HK-2 (cell line): ENCODE measurements around the gene ELMO3.
A peak's percentile ranks its signal among the peaks of the same experiment; 100 is the strongest.

Experiments used
- DNase-seq: peaks from one replicate; pipeline ENCODE4 v3.0.0-alpha.2; 2018; ENCODE audit not compliant: unreplicated experiment

Gene ELMO3

DNA sequence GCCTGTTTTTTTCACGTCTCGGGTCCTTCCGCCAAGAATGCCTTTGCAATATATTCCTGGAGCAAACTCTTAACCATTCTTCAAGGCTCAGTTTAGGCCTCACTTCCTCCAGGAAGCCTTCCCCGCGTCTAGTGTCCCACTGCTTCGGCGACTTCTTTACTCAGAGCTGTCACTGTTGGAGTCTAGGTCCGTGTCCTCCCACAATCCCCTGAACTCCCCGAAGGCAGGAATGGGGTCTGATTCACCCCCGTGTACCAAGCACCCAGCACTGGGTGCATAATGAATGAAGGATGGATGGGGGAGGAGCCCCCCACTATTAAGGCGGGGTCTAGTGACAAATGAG is 15.7 kb upstream of the ELMO3 start:
- no peak for DNase-seq

DNA sequence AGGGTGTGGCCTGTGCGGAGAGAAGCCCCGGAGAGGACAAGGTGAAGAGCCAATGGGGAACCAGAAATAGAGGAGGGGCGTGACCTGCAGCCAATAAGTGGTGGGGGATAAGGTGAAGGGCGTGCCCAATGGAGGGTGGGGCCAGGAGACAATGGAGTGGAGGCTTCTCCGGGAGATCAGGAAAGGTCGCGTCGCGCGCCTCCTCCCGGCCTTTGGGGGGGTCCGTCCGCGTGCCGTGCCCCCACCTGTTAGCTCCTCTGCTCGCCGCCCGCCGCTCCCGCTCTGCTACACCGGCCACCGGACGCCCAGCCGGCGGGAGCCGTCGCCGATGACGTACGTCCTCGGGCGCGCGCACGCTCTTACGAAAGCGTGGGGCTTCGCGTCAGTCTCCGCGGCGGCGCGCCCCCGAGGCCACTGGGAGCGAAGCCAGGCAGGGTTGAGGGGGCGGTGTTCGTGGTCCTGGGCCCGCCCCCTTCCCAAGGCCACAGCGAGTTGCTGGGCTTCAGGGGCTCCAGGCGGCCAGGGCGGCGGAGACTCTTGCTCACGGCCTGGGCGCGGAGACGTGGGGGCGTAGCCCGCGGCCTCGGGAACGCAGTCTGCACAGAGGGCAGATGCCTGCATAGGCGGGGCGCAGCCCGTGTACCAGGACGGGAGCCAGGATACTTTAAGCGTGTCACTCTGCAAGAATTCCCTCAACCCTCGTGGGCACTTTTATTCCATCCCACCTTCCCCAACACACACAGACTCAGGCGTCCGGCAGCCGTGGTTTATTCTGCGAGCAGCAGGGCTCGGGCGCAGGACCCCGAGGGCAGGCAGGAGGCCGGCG is 15.1 kb upstream of the ELMO3 start, which contains the start of gene MATCAP1:
TSS of gene MATCAP1 (minus strand) at position 337 of the 826 bp plus-strand sequence. CDS start 3,353 bp downstream, outside the sequence.
- DNase-seq: peak; percentile 94

DNA sequence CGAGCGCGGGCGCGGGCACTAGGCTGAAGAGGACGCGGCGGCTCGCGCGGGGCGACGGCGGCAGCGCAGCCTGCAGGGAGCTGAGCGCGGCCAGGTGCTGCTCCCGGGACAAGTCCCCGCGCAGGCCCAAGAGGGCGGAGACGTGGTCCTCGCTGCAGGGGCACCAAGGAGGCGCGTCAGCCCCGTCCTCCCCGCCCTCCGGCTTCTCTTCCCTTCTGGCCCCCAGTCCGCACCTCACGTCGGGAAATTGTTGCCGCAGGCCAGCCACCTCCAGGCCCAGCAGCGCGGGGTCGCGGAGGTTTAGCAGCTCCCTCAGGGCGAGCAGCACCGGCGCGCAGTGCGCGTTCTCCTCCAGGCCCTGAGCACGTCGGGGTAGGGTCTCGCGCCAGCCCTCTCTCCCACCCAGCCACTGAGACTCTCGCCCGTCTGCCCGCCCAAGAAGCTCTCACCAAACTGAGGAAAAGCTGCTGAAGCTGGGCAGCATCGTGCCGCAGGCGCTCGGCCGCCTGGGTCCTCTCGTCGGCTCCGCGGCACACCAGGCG is 14.4 kb upstream of the ELMO3 start:
- DNase-seq: no peak

DNA sequence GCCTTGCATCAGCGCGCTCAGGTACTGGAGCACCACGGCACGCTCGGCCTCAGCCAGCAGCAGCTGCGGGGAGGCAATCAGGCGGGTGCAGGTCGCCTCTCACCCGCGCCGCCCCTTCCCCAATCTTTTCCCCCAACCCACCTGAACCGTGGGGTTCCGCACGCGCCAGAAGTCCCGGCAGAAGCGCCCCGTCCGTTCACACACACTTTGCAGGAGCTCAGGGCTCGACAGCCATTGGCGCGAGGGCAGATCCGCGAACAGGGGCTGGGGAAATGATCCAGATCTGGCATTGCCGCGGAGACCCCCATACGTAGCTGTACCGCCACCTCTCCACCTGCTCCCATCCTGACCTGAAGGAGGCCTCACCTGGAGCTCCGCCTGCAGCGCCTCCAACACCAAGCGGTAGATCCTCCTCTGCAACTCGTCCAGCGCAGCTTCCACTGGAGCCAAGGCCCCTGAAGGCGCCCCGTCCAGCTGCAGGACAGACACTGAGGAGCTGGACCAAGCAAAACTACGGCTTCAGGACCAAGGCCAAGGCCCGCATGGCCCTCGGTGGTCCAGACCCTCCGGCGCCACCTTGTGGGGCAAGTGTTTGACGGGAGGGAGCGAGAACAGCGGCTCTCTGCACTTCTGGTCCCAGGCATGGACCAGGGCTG is 13.8 kb upstream of the ELMO3 start:
- peak; percentile 92 for DNase-seq

GRCh38 chr16:67185651-67186134 is 13.2 kb upstream of the ELMO3 start:
- no peak for DNase-seq

DNA sequence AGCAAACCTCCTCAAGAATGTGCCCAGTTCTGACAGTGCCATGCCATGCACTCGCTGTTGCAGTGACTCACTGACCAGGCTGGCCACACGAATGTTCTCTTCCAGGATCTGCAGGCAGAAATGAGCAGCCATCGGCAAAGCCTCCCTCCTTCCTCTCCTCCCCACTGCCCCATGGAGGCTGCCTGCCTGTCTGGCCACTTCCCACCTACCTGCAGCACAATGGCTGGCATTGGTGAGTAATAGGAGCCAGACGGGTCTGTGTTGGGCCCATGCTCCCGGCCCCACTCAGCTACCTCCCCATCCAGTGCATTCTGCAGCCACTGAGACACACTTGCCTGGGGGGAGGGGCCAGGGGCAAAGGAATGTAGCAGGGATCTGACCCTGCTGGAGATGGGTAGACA is 12.4 kb upstream of the ELMO3 start:
- DNase-seq: peak; percentile 71

DNA sequence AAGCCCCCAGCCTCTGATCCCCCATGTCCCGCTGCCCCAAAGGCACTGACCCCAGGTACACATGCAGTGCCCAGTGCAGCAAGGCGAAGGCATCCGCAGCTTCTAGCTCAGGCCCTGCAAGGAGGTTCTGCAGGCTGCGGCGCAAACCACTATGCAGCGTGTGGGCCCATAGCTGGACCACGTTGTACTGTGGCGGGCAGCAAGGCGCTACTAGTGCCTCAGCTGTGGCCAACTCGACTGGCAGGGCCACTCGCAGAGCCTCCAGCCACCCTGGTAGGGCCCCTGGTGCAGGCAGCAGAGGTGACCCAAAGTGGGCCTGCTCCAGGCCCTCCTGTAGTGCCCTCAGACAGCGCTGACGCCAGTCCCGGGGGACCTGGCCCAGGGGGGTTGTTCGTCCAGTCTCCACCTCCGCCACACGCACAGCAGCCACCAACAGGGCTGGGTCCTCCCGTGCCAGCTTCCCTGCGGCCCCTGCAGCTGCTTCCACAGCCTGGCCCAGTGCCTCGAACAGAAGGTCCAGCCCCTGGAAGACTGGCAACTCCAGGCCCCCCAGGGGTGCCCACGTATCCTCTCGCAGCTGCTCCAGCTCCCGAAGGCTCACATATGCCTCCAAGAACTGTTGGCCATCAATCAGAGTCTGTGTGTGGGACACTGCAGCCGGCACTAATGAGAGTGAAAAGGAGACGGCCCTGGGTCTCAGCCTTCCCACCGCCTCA is 11.6 kb upstream of the ELMO3 start:
- no peak for DNase-seq

GRCh38 chr16:67188323-67188722 is 10.6 kb upstream of the ELMO3 start:
- no peak for DNase-seq

- no peak for DNase-seq
Measured at GRCh38 chr16:67188798-67189197, 10.1 kb upstream of the ELMO3 start.

DNA sequence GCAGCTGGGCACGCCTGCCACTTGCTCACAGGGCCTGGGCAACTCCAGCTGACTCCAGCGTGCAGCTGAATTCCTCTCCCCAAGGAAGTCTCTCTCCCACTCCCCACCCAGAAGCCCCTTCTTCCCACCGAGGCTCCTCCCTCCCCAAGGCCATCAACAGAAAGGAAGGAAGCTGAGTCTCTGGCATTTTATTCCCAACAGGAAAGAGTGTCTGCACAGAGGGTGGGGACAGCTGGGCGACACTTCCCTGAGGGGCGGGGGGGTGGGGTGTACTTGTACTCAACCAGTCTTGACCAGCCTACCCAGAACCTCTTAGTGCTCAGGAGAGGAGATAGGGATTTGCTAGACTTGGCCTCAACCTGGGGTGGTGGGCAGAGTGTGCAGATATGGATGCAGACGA is 8.9 kb upstream of the ELMO3 start, which contains the start of gene EXOC3L1:
TSS of gene EXOC3L1 (minus strand) at position 96 of the 400 bp plus-strand sequence. CDS start 460 bp downstream, outside the sequence.
- no peak for DNase-seq

DNA sequence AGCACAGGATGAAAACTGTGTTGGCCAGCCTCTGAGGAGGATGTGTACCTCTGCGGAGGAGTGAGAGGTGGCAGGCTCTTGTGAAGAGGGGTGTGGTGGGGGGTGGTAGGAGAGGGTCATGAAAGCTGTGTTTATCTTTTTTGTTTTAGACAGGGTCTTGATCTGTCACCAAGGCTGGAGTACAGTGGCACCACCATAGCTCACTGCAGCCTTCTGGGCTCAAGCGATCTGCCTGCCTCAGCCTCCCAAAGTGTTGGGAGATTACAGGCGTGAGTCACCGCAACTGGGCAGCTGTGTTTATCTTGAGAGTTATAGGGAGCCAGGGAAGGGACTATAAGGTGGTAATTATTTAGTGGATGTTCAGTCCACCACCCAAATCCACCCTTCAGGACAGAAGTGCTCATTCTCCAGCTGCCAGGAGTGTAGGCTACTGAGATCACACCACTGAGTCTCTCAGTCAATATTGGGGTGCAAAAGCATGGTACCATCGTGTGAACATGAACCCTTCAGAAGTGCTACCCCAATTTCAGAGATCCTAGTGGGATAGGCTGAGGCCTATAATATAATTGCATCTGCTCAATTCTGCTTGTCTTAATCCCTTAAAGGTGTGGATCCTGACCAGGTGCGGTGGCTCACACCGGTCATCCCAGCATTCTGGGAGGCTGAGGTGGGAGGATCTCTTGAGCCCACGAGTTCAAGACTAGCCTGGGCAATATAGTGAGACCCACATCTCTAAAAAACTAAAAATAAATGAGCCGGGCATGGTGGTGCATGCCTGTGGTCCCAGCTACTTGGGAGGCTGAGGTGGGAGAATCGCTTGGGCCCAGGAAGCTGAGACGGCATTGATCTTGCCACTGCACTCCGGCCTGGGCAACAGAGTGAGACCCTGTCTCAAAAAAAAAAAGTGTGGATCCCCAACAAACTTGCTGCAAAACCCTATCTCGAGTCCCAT is 8.2 kb upstream of the ELMO3 start:
- DNase-seq: no peak

DNA sequence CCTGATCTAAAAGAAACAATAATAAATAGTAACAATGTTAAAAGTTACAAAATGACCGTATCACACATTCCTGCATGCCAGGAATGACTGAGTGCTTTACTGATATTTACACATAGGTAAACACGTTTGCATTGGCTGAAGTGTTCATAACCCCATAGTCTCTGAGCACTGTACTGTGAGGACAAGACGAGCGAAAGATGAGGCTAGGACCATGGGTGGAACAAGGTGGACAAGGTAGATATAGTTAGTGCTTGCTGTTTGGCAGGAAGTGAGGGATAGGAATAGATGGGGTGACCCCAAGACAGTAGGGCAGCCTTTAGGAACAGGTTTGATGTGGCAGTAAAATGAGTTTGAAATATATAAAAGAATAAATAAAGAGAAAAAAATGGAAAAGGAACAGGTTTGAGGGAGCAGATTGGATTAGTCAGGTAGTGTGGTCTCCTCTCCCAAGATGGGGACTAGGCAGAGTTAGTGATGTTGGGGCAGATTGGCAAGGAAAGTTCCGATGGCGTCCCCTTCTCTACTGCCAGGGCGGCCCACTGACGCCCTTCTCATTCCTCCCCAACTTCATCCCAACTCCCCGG is 7.4 kb upstream of the ELMO3 start:
- DNase-seq: no peak

GRCh38 chr16:67191995-67192681 is 6.8 kb upstream of the ELMO3 start, which contains the start of gene E2F4:
E2F4 (plus strand) TSS chr16:67192155; CDS start chr16:67192228, 73 bp downstream.
- peak; percentile 90 for DNase-seq

DNA sequence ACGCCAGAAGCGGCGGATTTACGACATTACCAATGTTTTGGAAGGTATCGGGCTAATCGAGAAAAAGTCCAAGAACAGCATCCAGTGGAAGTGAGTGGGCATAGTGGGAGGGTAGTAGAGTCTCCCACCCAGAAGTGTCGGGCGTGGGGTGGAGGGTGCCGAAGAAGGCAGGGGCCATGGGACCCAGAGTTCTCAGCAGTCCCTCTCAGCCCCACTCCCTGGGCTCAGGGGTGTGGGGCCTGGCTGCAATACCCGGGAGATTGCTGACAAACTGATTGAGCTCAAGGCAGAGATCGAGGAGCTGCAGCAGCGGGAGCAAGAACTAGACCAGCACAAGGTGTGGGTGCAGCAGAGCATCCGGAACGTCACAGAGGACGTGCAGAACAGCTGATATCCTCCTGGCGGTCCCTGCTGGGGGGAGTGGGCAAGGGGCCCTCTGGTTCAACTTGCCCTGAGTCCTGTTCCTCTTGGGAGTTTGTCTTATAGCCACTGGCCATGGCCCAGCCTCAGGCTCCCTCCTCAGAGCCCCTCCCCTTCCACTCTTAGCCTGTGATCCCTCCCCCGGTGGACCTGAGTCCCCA is 6.1 kb upstream of the ELMO3 start:
- DNase-seq: no peak

- no peak for DNase-seq
Measured at GRCh38 chr16:67193536-67193935, 5.4 kb upstream of the ELMO3 start.

GRCh38 chr16:67194260-67194659 is 4.7 kb upstream of the ELMO3 start:
- no peak for DNase-seq

- DNase-seq: no peak
Measured at GRCh38 chr16:67195676-67196075, 3.3 kb upstream of the ELMO3 start.

GRCh38 chr16:67196881-67197280 is 2.0 kb upstream of the ELMO3 start:
- no peak for DNase-seq

DNA sequence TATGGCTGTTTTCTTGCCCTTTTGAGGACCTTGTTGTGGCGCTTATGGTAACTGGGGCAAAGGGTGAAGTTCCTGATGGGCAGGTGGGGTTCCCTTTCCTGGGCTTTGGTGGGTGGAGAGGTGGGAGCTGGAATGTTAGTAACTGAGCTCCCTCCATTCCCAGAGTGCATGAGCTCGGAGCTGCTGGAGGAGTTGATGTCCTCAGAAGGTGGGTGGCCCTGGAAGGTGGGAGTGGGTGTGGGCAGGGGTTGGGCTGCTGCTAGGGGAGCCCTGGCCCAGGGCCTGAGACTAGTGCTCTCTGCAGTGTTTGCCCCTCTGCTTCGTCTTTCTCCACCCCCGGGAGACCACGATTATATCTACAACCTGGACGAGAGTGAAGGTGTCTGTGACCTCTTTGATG is 1.2 kb upstream of the ELMO3 start:
- no peak for DNase-seq
